ENCODE measurements around the gene SSH3.

SSH3 gene

GRCh38 chr11:67267188-67268080, 35.9 kb upstream of the SSH3 start:
- no peak for DNase-seq (ENCODE audit: low read depth in 2 of 3, low spot score in 1 of 3)

GRCh38 chr11:67268081-67268961, 35.0 kb upstream of the SSH3 start:
- DNase-seq (ENCODE audit: low read depth in 2 of 3, low spot score in 1 of 3), result peak; percentile 59 to 71 (median 65)

GRCh38 chr11:67268962-67269268, 34.4 kb upstream of the SSH3 start:
- no peak for DNase-seq (ENCODE audit: low read depth in 2 of 3, low spot score in 1 of 3)

GRCh38 chr11:67269401-67270255, 33.7 kb upstream of the SSH3 start:
- DNase-seq (ENCODE audit: low read depth in 2 of 3, low spot score in 1 of 3), result no peak

GRCh38 chr11:67270256-67271204, 32.8 kb upstream of the SSH3 start:
- no peak for DNase-seq (ENCODE audit: low read depth in 2 of 3, low spot score in 1 of 3)

GRCh38 chr11:67271205-67271540, 32.2 kb upstream of the SSH3 start:
- DNase-seq (ENCODE audit: low read depth in 2 of 3, low spot score in 1 of 3), result no peak

GRCh38 chr11:67271541-67272284, 31.6 kb upstream of the SSH3 start:
- peak in 2 of 3 donors; percentile 62 to 67 for DNase-seq (ENCODE audit: low read depth in 2 of 3, low spot score in 1 of 3)

GRCh38 chr11:67272327-67273259, 30.7 kb upstream of the SSH3 start:
- no peak for DNase-seq (ENCODE audit: low read depth in 2 of 3, low spot score in 1 of 3)

GRCh38 chr11:67273260-67273990, 29.9 kb upstream of the SSH3 start:
- no peak for DNase-seq (ENCODE audit: low read depth in 2 of 3, low spot score in 1 of 3)

GRCh38 chr11:67274768-67275605, 28.3 kb upstream of the SSH3 start:
- no peak for DNase-seq (ENCODE audit: low read depth in 2 of 3, low spot score in 1 of 3)

- DNase-seq (ENCODE audit: low read depth in 2 of 3, low spot score in 1 of 3), result no peak
Measured at GRCh38 chr11:67275606-67276409, 27.5 kb upstream of the SSH3 start.

GRCh38 chr11:67276781-67277230, 26.5 kb upstream of the SSH3 start:
- DNase-seq (ENCODE audit: low read depth in 2 of 3, low spot score in 1 of 3), result no peak

GRCh38 chr11:67277231-67277961, 25.9 kb upstream of the SSH3 start:
- peak; percentile 75 to 86 (median 85) for DNase-seq (ENCODE audit: low read depth in 2 of 3, low spot score in 1 of 3)

- DNase-seq (ENCODE audit: low read depth in 2 of 3, low spot score in 1 of 3), result no peak
Measured at GRCh38 chr11:67278135-67278938, 25.0 kb upstream of the SSH3 start.
